Thyroid gland (tissue), 4 donors: ENCODE data around the gene TBC1D3B.

ENCODE experiments used
- POLR2A ChIP-seq, 2 donors: fragments of 450-650 bp; IDR thresholded peaks; one replicate each; pipeline ENCODE4 v1.6.1; 2017; ENCODE audit warnings: antibody characterized with exemption in 2 of 2, mild to moderate bottlenecking in 2 of 2, moderate library complexity in 1 of 2
- TF ChIP-seq, protein P1 (sequence below), 6 experiments: fragments of 200-600 bp in 3 of 6; fragments of 450-650 bp in 3 of 6; sonication (generic) in 3 of 6; IDR thresholded peaks; one replicate each; pipeline ENCODE4 v1.5.1; 2016 to 2019; ENCODE audit warnings: antibody characterized with exemption in 6 of 6, mild to moderate bottlenecking in 2 of 6, inconsistent platforms in 1 of 6, moderate library complexity in 1 of 6

DNA sequence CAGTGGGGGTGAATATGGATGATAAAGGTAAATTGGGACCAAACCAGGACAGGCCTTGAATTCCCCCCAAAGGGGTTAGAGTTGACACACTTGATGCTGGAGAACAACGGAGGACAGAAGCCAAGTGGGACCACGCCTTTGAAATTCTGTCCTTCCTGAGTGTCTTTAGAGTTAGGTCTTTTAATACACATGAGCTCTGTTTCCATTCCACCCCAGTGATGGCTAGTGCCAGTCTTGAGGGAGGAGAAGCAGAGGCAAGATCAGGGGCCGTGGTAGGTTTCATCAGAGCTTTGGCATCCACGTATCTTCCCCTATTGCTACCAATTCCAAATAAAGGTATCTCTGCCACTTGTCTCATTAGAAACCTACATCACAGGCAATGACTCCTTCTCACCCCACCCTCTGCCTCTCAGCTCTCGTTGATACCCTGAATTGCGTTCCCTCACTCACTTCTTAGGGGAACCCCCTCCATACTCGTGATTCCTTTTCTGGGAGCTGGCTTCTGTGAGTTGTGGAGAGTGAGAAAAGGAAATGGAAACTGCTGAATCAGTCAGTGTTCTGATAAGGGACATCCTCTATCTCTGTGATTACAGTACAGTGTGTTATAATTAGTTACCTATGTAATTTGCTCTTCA lies 22.5 kb upstream of the TBC1D3B start:
- no peak for TF ChIP-seq POLR2A (IDR thresholded peaks at IDR 0.05)
- TF ChIP-seq, protein P1, sequence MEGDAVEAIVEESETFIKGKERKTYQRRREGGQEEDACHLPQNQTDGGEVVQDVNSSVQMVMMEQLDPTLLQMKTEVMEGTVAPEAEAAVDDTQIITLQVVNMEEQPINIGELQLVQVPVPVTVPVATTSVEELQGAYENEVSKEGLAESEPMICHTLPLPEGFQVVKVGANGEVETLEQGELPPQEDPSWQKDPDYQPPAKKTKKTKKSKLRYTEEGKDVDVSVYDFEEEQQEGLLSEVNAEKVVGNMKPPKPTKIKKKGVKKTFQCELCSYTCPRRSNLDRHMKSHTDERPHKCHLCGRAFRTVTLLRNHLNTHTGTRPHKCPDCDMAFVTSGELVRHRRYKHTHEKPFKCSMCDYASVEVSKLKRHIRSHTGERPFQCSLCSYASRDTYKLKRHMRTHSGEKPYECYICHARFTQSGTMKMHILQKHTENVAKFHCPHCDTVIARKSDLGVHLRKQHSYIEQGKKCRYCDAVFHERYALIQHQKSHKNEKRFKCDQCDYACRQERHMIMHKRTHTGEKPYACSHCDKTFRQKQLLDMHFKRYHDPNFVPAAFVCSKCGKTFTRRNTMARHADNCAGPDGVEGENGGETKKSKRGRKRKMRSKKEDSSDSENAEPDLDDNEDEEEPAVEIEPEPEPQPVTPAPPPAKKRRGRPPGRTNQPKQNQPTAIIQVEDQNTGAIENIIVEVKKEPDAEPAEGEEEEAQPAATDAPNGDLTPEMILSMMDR (IDR thresholded peaks at IDR 0.05), result no peak
